ENCODE data around the gene FPGS.
"Not testable (repeated sequence)": the region's sequence is repeated elsewhere in the genome, so short reads cannot be mapped to it uniquely, and the experiment has no call there.

FPGS gene

DNA sequence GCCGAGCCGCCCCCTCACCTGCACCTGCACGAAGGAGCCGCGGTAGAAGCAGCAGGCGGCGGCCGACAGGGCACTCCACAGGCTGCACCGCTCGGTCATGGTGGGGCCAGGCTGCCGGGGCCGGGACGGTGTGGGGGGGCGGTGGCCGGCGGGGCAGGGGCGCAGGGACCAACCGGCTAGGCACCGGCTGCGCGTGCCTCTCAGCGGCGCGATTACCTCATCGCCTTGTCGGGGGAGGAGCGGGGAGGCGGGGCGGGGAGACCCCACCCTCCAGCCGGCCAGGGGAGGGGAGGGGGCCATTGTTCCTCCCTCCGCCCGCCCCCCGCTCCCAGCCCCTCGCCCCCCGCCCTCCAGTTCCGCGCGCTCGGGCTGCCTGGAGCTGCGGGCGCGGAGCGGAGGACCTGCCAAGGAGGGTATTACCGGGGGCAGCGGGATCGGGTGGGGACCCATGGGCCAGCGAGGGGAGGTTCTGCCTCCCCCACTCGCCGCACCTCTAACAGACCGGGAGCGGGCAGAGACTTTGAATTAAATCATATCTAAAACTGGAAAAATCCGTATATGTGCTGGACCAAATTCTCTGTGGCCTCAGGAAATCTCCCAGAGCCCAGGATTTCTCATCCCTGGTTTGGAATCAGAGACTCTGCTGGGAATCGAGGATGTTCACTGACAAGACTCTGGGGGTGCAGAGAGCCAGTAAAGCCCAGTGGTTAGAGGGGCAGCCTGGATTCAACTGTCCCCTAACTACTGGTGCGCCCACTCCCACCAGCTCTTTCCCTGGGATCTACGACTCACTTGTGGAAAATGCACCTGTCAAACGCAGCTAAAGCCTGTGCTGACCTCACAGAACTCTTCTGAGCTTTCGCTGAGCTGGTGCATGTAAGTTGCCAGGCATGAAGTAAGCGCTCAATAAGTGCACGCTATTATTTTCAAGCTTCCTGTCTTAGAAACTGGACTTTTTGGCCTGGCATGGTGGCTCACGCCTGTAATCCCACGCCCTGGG is 47.3 kb upstream of the FPGS start:
- DNase-seq (ENCODE audit: extremely low read depth, insufficient read length): no peak
- TF ChIP-seq, protein P1, sequence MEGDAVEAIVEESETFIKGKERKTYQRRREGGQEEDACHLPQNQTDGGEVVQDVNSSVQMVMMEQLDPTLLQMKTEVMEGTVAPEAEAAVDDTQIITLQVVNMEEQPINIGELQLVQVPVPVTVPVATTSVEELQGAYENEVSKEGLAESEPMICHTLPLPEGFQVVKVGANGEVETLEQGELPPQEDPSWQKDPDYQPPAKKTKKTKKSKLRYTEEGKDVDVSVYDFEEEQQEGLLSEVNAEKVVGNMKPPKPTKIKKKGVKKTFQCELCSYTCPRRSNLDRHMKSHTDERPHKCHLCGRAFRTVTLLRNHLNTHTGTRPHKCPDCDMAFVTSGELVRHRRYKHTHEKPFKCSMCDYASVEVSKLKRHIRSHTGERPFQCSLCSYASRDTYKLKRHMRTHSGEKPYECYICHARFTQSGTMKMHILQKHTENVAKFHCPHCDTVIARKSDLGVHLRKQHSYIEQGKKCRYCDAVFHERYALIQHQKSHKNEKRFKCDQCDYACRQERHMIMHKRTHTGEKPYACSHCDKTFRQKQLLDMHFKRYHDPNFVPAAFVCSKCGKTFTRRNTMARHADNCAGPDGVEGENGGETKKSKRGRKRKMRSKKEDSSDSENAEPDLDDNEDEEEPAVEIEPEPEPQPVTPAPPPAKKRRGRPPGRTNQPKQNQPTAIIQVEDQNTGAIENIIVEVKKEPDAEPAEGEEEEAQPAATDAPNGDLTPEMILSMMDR (IDR thresholded peaks at IDR 0.05; ENCODE audit: insufficient read depth, low read length, poor library complexity, severe bottlenecking): no peak
- Histone ChIP-seq H3K4me3 (replicated peaks; ENCODE audit: low read depth, low read length) (no peak overlapping the region), H3K36me3 (ENCODE audit: control insufficient read depth, insufficient read depth, low read length) (peaks cover 14% of the 10 kb centered on the region), H3K27me3 (replicated peaks; ENCODE audit: control insufficient read depth, insufficient read depth, low read length) (no peaks in the 10 kb centered on the region)

DNA sequence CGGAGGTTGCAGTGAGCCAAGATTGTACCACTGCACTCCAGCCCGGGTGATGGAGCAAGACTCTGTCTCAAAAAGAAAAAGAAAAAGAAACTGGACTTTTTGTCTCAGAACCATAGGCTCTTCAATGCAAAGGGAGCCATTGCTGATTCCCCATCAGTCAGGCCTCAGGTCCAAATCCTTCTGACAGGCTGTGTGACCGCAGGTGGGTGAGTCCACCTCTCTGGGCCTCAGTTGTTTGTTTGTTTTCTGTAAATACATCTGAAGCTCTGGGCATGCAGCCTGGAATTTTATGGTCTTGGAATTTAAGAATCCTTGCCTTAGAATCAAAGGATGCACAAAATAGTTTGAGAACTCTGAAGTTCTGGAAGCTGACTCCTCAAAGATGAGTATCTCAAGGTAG is 46.4 kb upstream of the FPGS start:
- no peak for DNase-seq (ENCODE audit: extremely low read depth, insufficient read length)
- Histone ChIP-seq H3K27me3 (replicated peaks; ENCODE audit: control insufficient read depth, insufficient read depth, low read length) (no peaks in the 10 kb centered on the region), H3K4me3 (replicated peaks; ENCODE audit: low read depth, low read length) (no peak overlapping the region), H3K36me3 (ENCODE audit: control insufficient read depth, insufficient read depth, low read length) (peaks cover 9% of the 10 kb centered on the region)
- TF ChIP-seq, protein P1 (IDR thresholded peaks at IDR 0.05; ENCODE audit: insufficient read depth, low read length, poor library complexity, severe bottlenecking): no peak

DNA sequence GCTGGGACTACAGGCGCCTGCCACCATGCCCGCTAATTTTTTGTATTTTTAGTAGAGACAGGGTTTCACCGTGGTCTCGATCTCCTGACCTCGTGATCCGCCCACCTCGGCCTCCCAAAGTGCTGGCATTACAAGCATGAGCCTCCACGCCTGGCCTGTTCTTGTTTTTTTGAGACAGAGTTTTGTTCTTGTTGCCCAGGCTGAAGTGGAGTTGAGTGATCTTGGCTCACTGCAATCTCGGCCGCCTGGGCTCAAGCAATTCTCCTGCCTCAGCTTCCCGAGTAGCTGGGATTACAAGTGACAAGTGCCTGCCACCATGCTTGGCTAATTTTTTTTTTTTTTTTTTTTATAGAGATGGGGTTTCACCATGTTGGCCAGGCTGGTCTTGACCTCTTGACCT is 45.9 kb upstream of the FPGS start:
- not testable (repeated sequence) for H3K27me3 ChIP-seq (replicated peaks; ENCODE audit: control insufficient read depth, insufficient read depth, low read length); H3K4me3 ChIP-seq (replicated peaks; ENCODE audit: low read depth, low read length); H3K36me3 ChIP-seq (ENCODE audit: control insufficient read depth, insufficient read depth, low read length); DNase-seq (ENCODE audit: extremely low read depth, insufficient read length)

DNA sequence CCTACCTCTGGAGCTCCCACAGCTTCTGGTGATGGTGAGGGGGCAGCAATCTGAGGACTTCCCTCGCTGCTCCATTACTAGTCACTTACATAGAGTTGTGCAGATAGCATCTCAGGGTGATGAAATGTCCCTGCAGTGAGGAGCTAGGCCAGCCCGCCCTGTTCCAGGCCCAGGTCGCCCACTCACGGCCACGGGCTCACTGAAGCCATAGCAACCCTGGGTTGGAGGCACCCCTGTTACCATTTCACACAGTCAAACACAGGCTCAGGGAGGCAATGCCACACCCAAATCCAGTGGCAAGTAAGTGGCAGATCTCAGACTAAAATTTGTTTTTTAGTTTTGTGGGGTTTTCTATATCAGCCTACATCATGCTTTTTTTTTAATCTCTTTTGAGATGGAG is 43.8 kb upstream of the FPGS start:
- no peak for DNase-seq (ENCODE audit: extremely low read depth, insufficient read length)
- Histone ChIP-seq H3K4me3 (replicated peaks; ENCODE audit: low read depth, low read length) (no peak overlapping the region), H3K27me3 (replicated peaks; ENCODE audit: control insufficient read depth, insufficient read depth, low read length) (no peaks in the 10 kb centered on the region), H3K36me3 (ENCODE audit: control insufficient read depth, insufficient read depth, low read length) (peaks cover 5% of the 10 kb centered on the region)
- TF ChIP-seq, protein P1 (IDR thresholded peaks at IDR 0.05; ENCODE audit: insufficient read depth, low read length, poor library complexity, severe bottlenecking): no peak

DNA sequence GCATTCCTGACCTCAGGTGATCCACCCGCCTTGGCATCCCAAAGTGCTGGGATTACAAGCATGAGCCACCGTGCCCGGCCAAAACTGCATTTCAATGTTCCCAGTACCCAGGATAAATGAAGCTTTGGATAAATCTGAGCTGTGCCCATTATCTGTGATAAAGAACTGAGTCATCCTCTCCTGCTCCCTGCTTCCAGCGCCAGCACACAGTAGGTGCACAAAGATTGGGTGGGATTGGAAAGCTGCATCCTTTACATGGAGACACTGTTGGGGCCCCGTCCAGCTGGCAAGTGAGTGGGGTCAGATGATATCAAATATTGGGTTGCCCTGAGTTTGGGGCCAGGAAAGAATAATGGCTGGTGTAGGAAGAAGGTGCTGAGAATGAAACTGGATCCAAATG is 41.6 kb upstream of the FPGS start:
- no peaks in the 10 kb centered on the region for H3K27me3 ChIP-seq (replicated peaks; ENCODE audit: control insufficient read depth, insufficient read depth, low read length)
- peaks cover 9% of the 10 kb centered on the region for H3K36me3 ChIP-seq (ENCODE audit: control insufficient read depth, insufficient read depth, low read length)
- H3K4me3 ChIP-seq (replicated peaks; ENCODE audit: low read depth, low read length): no peak overlapping the region
- TF ChIP-seq, protein P1 (IDR thresholded peaks at IDR 0.05; ENCODE audit: insufficient read depth, low read length, poor library complexity, severe bottlenecking): no peak
- DNase-seq (ENCODE audit: extremely low read depth, insufficient read length): no peak

DNA sequence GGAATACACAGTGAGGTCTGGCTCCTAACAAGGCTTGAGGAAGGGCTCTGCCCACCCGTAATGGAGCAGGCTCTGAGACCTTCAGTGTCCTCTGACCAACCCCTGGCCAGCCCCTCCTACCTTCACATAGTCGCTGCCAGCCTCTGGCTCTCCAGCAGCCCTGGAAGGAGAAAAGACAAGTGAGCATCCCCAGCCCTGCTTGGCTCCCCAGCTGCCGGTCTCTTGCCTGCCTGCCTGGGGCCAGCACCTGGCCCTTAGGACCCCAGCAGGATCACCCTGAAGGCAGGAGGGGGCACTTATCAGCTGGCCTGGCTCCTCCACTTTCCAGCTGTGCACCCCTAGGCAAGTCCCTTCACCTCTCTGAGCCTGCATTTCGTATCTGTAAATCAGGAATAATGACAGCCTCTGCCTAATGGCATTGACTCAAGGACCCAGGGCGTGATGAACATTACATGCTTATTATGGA is 41.2 kb upstream of the FPGS start:
- Histone ChIP-seq H3K27me3 (replicated peaks; ENCODE audit: control insufficient read depth, insufficient read depth, low read length) (no peaks in the 10 kb centered on the region), H3K4me3 (replicated peaks; ENCODE audit: low read depth, low read length) (no peak overlapping the region), H3K36me3 (ENCODE audit: control insufficient read depth, insufficient read depth, low read length) (peaks cover 9% of the 10 kb centered on the region)
- TF ChIP-seq, protein P1 (IDR thresholded peaks at IDR 0.05; ENCODE audit: insufficient read depth, low read length, poor library complexity, severe bottlenecking): no peak
- no peak for DNase-seq (ENCODE audit: extremely low read depth, insufficient read length)
